K562 (cell line): ENCODE data around the gene RAB3IP. TPM values are rescaled to one million over a fixed set of nuclear protein-coding genes. Genes with fewer than 3 reads are reported as not detected.
A peak's percentile ranks its signal among the peaks of the same experiment; 100 is the strongest.

Experiments used
- ATAC-seq: fragments of 200-7000 bp; cut with Tn5 transposase; 3 replicates; pipeline ENCODE4 v1.9.1; 2020; ENCODE audit warnings: moderate library complexity
- BruUV-seq: library from RNA; stranded (reverse); fragments of 400-500 nt; replicated peaks from 2 replicates; lab custom pipeline; 2021; lab: Mats Ljungman, UMichigan
- CTCF ChIA-PET: fragments of 300-600 bp; formaldehyde crosslinking; extraction: SDS; loops from one replicate; lab custom pipeline; 2021; ENCODE audit warnings: low intra/inter-chr PET ratio; lab: Yijun Ruan, JAX
- POLR2A ChIA-PET: fragments of 300-600, 350-650 bp; sonication (Branson Sonifier 250); formaldehyde crosslinking; extraction: SDS; loops from one replicate; lab custom pipeline; 2021; ENCODE audit warnings: antibody characterized with exemption, inconsistent platforms; lab: Yijun Ruan, JAX
- DNase-seq, 4 experiments: peaks; one replicate each; pipeline versions ENCODE4 v3.0.0 to v3.0.0-alpha.2; 2011 to 2018; ENCODE audit warnings: low spot score in 3 of 4, mixed read lengths in 3 of 4; ENCODE audit errors: extremely low read depth in 1 of 4
- FAIRE-seq: peaks from 2 replicates; lab custom pipeline; 2011; peaks lifted over from hg19 to GRCh38; lab: Jason Lieb, UNC
- H2AFZ ChIP-seq: 2 replicates; pipeline ENCODE4 v1.6.0; 2011; ENCODE audit warnings: low read depth, low read length, control low read depth, inconsistent platforms
- H3K27ac ChIP-seq: fragments of 200-600 bp; 3 replicates; pipeline ENCODE4 v1.8.0; 2011; ENCODE audit warnings: low read depth, mild to moderate bottlenecking, control low read depth, inconsistent platforms, low read length, moderate library complexity, mixed read lengths; ENCODE audit errors: extremely low read depth
- H3K27me3 ChIP-seq, 2 experiments: fragments of 300-600 bp in 1 of 2; 2 replicates in 1 of 2; 3 replicates in 1 of 2; pipeline versions ENCODE4 v1.6.0 to v1.8.0; 2011; ENCODE audit warnings: inconsistent platforms in 2 of 2, low read length in 2 of 2, mild to moderate bottlenecking in 1 of 2, mixed read lengths in 1 of 2, moderate library complexity in 1 of 2; ENCODE audit not compliant: control insufficient read depth in 2 of 2, insufficient read depth in 2 of 2
- H3K36me3 ChIP-seq: fragments of 300-600 bp; 3 replicates; pipeline ENCODE4 v1.8.0; 2011; ENCODE audit warnings: mild to moderate bottlenecking, low read length, inconsistent platforms; ENCODE audit not compliant: control insufficient read depth, insufficient read depth
- H3K4me1 ChIP-seq, 2 experiments: fragments of 200-600 bp in 1 of 2; replicated peaks in 1 of 2; 2 replicates in 1 of 2; 3 replicates in 1 of 2; pipeline versions ENCODE4 v1.5.1 to v1.8.0; 2011; ENCODE audit warnings: inconsistent platforms in 2 of 2, low read length in 2 of 2, mild to moderate bottlenecking in 1 of 2, mixed read lengths in 1 of 2, moderate library complexity in 1 of 2; ENCODE audit not compliant: control insufficient read depth in 2 of 2, insufficient read depth in 2 of 2
- H3K4me2 ChIP-seq: 2 replicates; pipeline ENCODE4 v1.6.1; 2011; ENCODE audit warnings: low read length, control low read depth, inconsistent platforms, mixed read lengths; ENCODE audit not compliant: insufficient read depth
- H3K4me3 ChIP-seq: fragments of 200-600 bp; sonication (generic), shearing (Covaris generic); 2 replicates; pipeline ENCODE4 v1.5.1; 2016; ENCODE audit warnings: control low read depth, inconsistent platforms
- H3K79me2 ChIP-seq: fragments of 200-600 bp; 3 replicates; pipeline ENCODE4 v1.8.0; 2011; ENCODE audit warnings: low read length, inconsistent platforms; ENCODE audit not compliant: control insufficient read depth, insufficient read depth
- H3K9ac ChIP-seq, 2 experiments: 2 replicates each; pipeline versions ENCODE4 v1.6.0 to v1.6.1; 2011; ENCODE audit warnings: low read depth in 2 of 2, low read length in 2 of 2, control low read depth in 1 of 2, inconsistent platforms in 1 of 2, mild to moderate bottlenecking in 1 of 2, mixed read lengths in 1 of 2; ENCODE audit not compliant: insufficient read depth in 1 of 2
- H3K9me1 ChIP-seq: one replicate; pipeline ENCODE4 v1.6.0; 2011; ENCODE audit warnings: inconsistent platforms, mild to moderate bottlenecking, low read length, moderate library complexity; ENCODE audit not compliant: control insufficient read depth, insufficient read depth
- H3K9me3 ChIP-seq: replicated peaks from 2 replicates; pipeline ENCODE4 v1.5.1; 2011; ENCODE audit warnings: low read depth, low read length, inconsistent platforms; ENCODE audit not compliant: control insufficient read depth, insufficient read depth
- H4K20me1 ChIP-seq: replicated peaks from 2 replicates; pipeline ENCODE4 v1.6.1; 2011; ENCODE audit warnings: low read length, inconsistent platforms, mixed read lengths; ENCODE audit not compliant: control insufficient read depth, insufficient read depth
- ATF3 ChIP-seq, 2 experiments: fragments of 450-650 bp in 1 of 2; sonication (generic) in 1 of 2; formaldehyde crosslinking in 1 of 2; IDR thresholded peaks in 1 of 2; conservative IDR thresholded peaks in 1 of 2; 2 replicates each; pipeline versions ENCODE4 v1.6.1 to v1.8.1; 2016 to 2023; ENCODE audit warnings: mild to moderate bottlenecking in 2 of 2, moderate library complexity in 2 of 2, inconsistent platforms in 1 of 2, missing genetic modification reagents in 1 of 2
- BHLHE40 ChIP-seq: IDR thresholded peaks from 2 replicates; pipeline ENCODE4 v1.6.1; 2011; ENCODE audit warnings: low read length, improper control_type of control experiment
- CBFB ChIP-seq: sonication (generic); formaldehyde crosslinking; IDR thresholded peaks from 2 replicates; pipeline ENCODE4 v1.4.0; 2020; ENCODE audit warnings: mild to moderate bottlenecking, missing genetic modification reagents
- CEBPG ChIP-seq, 3 experiments: fragments of 200-800 bp in 1 of 3; sonication (Bioruptor generic) in 1 of 3; sonication (generic) in 1 of 3; formaldehyde crosslinking in 1 of 3; IDR thresholded peaks in 2 of 3; conservative IDR thresholded peaks in 1 of 3; 2 replicates each; pipeline versions ENCODE4 v1.6.1 to v1.8.0; 2016 to 2022; ENCODE audit warnings: missing compliant biosample characterization in 2 of 3, missing genetic modification characterization in 2 of 3, mild to moderate bottlenecking in 1 of 3, missing genetic modification reagents in 1 of 3
- CREB5 ChIP-seq: fragments of 250-450 bp; sonication (Bioruptor Pico); IDR thresholded peaks from 2 replicates; pipeline ENCODE4 v1.5.0; 2020; ENCODE audit warnings: mild to moderate bottlenecking
- HDAC1 ChIP-seq, 2 experiments: fragments of 450-650 bp; IDR thresholded peaks; 2 replicates each; pipeline ENCODE4 v1.6.1; 2016 to 2017; ENCODE audit warnings: inconsistent platforms in 1 of 2, mild to moderate bottlenecking in 1 of 2, moderate library complexity in 1 of 2
- HMGN3 ChIP-seq: IDR thresholded peaks from 2 replicates; pipeline ENCODE4 v1.6.1; 2011; ENCODE audit warnings: borderline replicate concordance, low read depth, mild to moderate bottlenecking, mixed read lengths, low read length; ENCODE audit not compliant: insufficient read length; ENCODE audit errors: extremely low read depth
- HOXB6 ChIP-seq: fragments of 250-450 bp; sonication (Bioruptor Pico); IDR thresholded peaks from 2 replicates; pipeline ENCODE4 v1.5.1; 2022; ENCODE audit warnings: mild to moderate bottlenecking, borderline replicate concordance
- LEF1 ChIP-seq: fragments of 450-650 bp; IDR thresholded peaks from 2 replicates; pipeline ENCODE4 v1.6.1; 2016; ENCODE audit warnings: mild to moderate bottlenecking
- RAD51 ChIP-seq: fragments of 450-650 bp; IDR thresholded peaks from 2 replicates; pipeline ENCODE4 v1.7.1; 2016; ENCODE audit warnings: low read depth, mild to moderate bottlenecking, borderline replicate concordance
- RNF2 ChIP-seq: sonication (generic); IDR thresholded peaks from 2 replicates; pipeline ENCODE4 v1.6.1; 2016
- ZNF12 ChIP-seq: sonication (generic); formaldehyde crosslinking; IDR thresholded peaks from 2 replicates; pipeline ENCODE4 v1.4.0; 2020; ENCODE audit warnings: mild to moderate bottlenecking, missing genetic modification reagents
- ZSCAN29 ChIP-seq: fragments of 450-650 bp; IDR thresholded peaks from 2 replicates; pipeline ENCODE4 v1.6.1; 2017
- ZSCAN32 ChIP-seq: fragments of 450-650 bp; formaldehyde crosslinking; IDR thresholded peaks from 2 replicates; pipeline ENCODE4 v1.4.0; 2020; ENCODE audit warnings: mild to moderate bottlenecking, moderate library complexity
- WGBS: fragments of 100-300 bp; shearing (Covaris generic); methylation state at CpG from one replicate; pipeline ENCODE4 v1.1.6; 2016; ENCODE audit warnings: low coverage, mixed read lengths; ENCODE audit not compliant: insufficient coverage; ENCODE audit errors: missing lambda C conversion rate; 5-methylcytosine and 5-hydroxymethylcytosine counted together
- in situ Hi-C: fragments of 300-500 bp; cut with MboI; formaldehyde crosslinking; loops from 4 replicates; pipeline ENCODE4 v1.15.0; 2018; ENCODE audit warnings: inconsistent platforms, mixed read lengths
- intact Hi-C: fragments of 100-400 bp; cut with micrococcal nuclease; formaldehyde crosslinking; loops from 2 replicates; pipeline ENCODE4 v1.14.2; 2022
- polyA plus RNA-seq, 8 experiments: library from polyadenylated mRNA; depleted of rRNA in 4 of 8; stranded (reverse) in 5 of 8; unstranded in 3 of 8; fragments of >200 nt; fragmentation: Nextera tagmentation in 2 of 8; fragmentation: Illumina TruSeq in 1 of 8; extraction: Ambion mirVana in 2 of 8; extraction: Trizol in 1 of 8; gene quantifications; 2 replicates each; pipeline versions ENCODE4 v1.2.1 to v1.2.3, GENCODE V29; 2011 to 2014; ENCODE audit warnings: inconsistent platforms in 1 of 8, missing spikeins in 1 of 8
- total RNA-seq, 7 experiments: library from RNA; depleted of rRNA in 6 of 7; stranded (reverse); fragments of >200 nt in 6 of 7; fragmentation: Illumina TruSeq in 2 of 7; extraction: Trizol in 2 of 7; gene quantifications; 2 replicates each; pipeline versions ENCODE4 v1.2.1 to v1.2.3, GENCODE V29; 2011 to 2021; ENCODE audit warnings: low replicate concordance in 1 of 7
- TF ChIP-seq, protein P1 (sequence below), 2 experiments: IDR thresholded peaks; 2 replicates each; pipeline ENCODE4 v1.6.1; 2011; ENCODE audit warnings: borderline replicate concordance in 1 of 2, control low read depth in 1 of 2, low read depth in 1 of 2, low read length in 1 of 2, mild to moderate bottlenecking in 1 of 2, mixed read lengths in 1 of 2, moderate library complexity in 1 of 2; ENCODE audit not compliant: insufficient read depth in 1 of 2, insufficient read length in 1 of 2, poor library complexity in 1 of 2, severe bottlenecking in 1 of 2; ENCODE audit errors: extremely low read depth in 1 of 2

Gene RAB3IP
- total and polyA plus RNA-seq, 9 of the 15 experiments (the other 6 are each of a cell fraction or from before 2014, with no cell fraction given): 5.6 to 25.5 (median 11.3) TPM

GRCh38 chr12:69739287-69740191 is 879 bp downstream of the RAB3IP start:
- Histone ChIP-seq H3K36me3 (no peaks in the 10 kb centered on the region), H3K4me3 (peak overlapping the region; percentile 68), H3K9ac (peak overlapping the region; percentile 46 to 83; a peak in 3 of 4 replicates), H3K4me2 (peak overlapping the region; percentile 82), H2AFZ (peak overlapping the region; percentile 91), H3K27ac (no peak overlapping the region), H4K20me1 (no peaks in the 10 kb centered on the region), H3K9me1 (no peaks in the 10 kb centered on the region), H3K27me3 (peaks cover 4 to 10% of the 10 kb centered on the region in 2 experiments; a peak in 4 of 5 replicates), H3K9me3 (no peaks in the 10 kb centered on the region), H3K4me1 (peaks cover 6 to 14% of the 10 kb centered on the region in 2 experiments; a peak in 4 of 5 replicates), H3K79me2 (no peaks in the 10 kb centered on the region; the same call in 2 of the 3 replicates)
- ATAC-seq: peak; percentile 44
- peak; percentile 58 for FAIRE-seq
- POLR2A ChIA-PET: interaction anchor here (0.5 to 1.2 kb wide), 3 partner anchors 10 to 1086 kb away, joined by 3 read pairs; no protein-coding TSS in a partner anchor
- intact Hi-C loops (loop anchor here (5.0 kb wide), 1 partner anchor 82 kb away; no protein-coding TSS in a partner anchor), in situ Hi-C loops (no loop called here)
- under 1% methylated on average over 49 of the region's 66 CpGs for WGBS
- BruUV-seq: no TSS peak
- peak in 3 of 4 experiments; percentile 25 to 40 (median 35) for DNase-seq
- CTCF ChIA-PET: interaction anchor here (0.7 kb wide), 1 partner anchor 454 kb away, joined by 3 read pairs; no protein-coding TSS in a partner anchor
- TF ChIP-seq, protein P1, sequence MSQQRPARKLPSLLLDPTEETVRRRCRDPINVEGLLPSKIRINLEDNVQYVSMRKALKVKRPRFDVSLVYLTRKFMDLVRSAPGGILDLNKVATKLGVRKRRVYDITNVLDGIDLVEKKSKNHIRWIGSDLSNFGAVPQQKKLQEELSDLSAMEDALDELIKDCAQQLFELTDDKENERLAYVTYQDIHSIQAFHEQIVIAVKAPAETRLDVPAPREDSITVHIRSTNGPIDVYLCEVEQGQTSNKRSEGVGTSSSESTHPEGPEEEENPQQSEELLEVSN (IDR thresholded peaks at IDR 0.05; ENCODE audit: borderline replicate concordance in 1 of 2, extremely low read depth in 1 of 2, insufficient read depth in 1 of 2, insufficient read length in 1 of 2, low read depth in 1 of 2, low read length in 1 of 2, poor library complexity in 1 of 2, severe bottlenecking in 1 of 2): peak in 1 of 2 experiments; percentile 38
- TF ChIP-seq BHLHE40 (no peak), HDAC1 (IDR thresholded peaks at IDR 0.05) (0 out of 4 replicates have a peak, but pooled peaks of 1 of the 2 experiments have one; percentile 12), ZNF12 (CRISPR knock-in tag) (0 out of 2 replicates have a peak, but pooled peaks have one; percentile 14), HMGN3 (peak; percentile 21), RAD51 (no peak), ZSCAN32 (CRISPR knock-in tag) (no peak), ATF3 (IDR thresholded peaks at IDR 0.05) (peak; percentile 71), ATF3 (CRISPR knock-in tag; conservative IDR thresholded peaks at IDR 0.05) (no peak), CREB5 (no peak), CBFB (no peak), LEF1 (0 out of 2 replicates have a peak, but pooled peaks have one; percentile 42), CEBPG (CRISPR knock-in tag; IDR thresholded peaks at IDR 0.05) (peak; percentile 60; the same call in 1 of the 2 replicates), CEBPG (tag; conservative IDR thresholded peaks at IDR 0.05 in 1 of 2, IDR thresholded peaks at IDR 0.05 in 1 of 2) (peak; percentile 92 to 94), ZSCAN29 (no peak), RNF2 (0 out of 2 replicates have a peak, but pooled peaks have one; percentile 26), HOXB6 (CRISPR knock-in tag) (no peak)
